RWPE2 (cell line): ENCODE data around the gene FAM168B.
"Not testable (repeated sequence)": the region's sequence is repeated elsewhere in the genome, so short reads cannot be mapped to it uniquely, and the experiment has no call there.

Experiments used
- ATAC-seq: fragments of 200-7000 bp; cut with Tn5 transposase; 3 replicates; pipeline ENCODE4 v1.9.1; 2021; ENCODE audit warnings: low read depth
- DNase-seq: peaks from one replicate; pipeline ENCODE4 v3.0.0-alpha.2; 2020; ENCODE audit warnings: low spot score
- H3K27ac ChIP-seq: fragments of 450-650 bp; 2 replicates; pipeline ENCODE4 v1.5.1; 2017; ENCODE audit warnings: mild to moderate bottlenecking; ENCODE audit not compliant: poor library complexity, severe bottlenecking
- H3K27me3 ChIP-seq: fragments of 250-450 bp; sonication (Bioruptor Pico); 2 replicates; pipeline ENCODE4 v1.5.1; 2021; ENCODE audit warnings: mild to moderate bottlenecking, moderate library complexity; ENCODE audit not compliant: insufficient read depth, poor library complexity, severe bottlenecking
- H3K36me3 ChIP-seq: fragments of 250-450 bp; sonication (Bioruptor Pico); 2 replicates; pipeline ENCODE4 v1.5.1; 2020; ENCODE audit warnings: low read depth, mild to moderate bottlenecking, moderate library complexity
- H3K4me1 ChIP-seq: fragments of 250-450 bp; sonication (Bioruptor Pico); 2 replicates; pipeline ENCODE4 v1.5.1; 2021; ENCODE audit warnings: mild to moderate bottlenecking, moderate library complexity; ENCODE audit not compliant: insufficient read depth, poor library complexity, severe bottlenecking
- H3K4me3 ChIP-seq: fragments of 250-450 bp; sonication (Bioruptor Pico); 2 replicates; pipeline ENCODE4 v1.5.1; 2021; ENCODE audit warnings: mild to moderate bottlenecking, moderate library complexity; ENCODE audit not compliant: severe bottlenecking
- H3K9me3 ChIP-seq: fragments of 250-450 bp; sonication (Bioruptor Pico); 2 replicates; pipeline ENCODE4 v1.5.1; 2021; ENCODE audit warnings: mild to moderate bottlenecking, moderate library complexity; ENCODE audit not compliant: severe bottlenecking
- CTCF ChIP-seq: fragments of 450-650 bp; IDR thresholded peaks from one replicate; pipeline ENCODE4 v1.5.1; 2017; ENCODE audit warnings: mild to moderate bottlenecking, moderate library complexity; ENCODE audit not compliant: poor library complexity, severe bottlenecking

Gene FAM168B

GRCh38 chr2:131077182-131077846, 15.9 kb downstream of the FAM168B start:
- H3K36me3 ChIP-seq = peaks cover 87% of the 10 kb centered on the region
- no peaks in the 10 kb centered on the region for H3K9me3 ChIP-seq
- no peak overlapping the region for H3K4me3 ChIP-seq
- H3K4me1 ChIP-seq = peaks cover 5% of the 10 kb centered on the region
- no peak overlapping the region for H3K27ac ChIP-seq
- no peak for ATAC-seq
- no peak for TF ChIP-seq CTCF
- H3K27me3 ChIP-seq = no peaks in the 10 kb centered on the region
- DNase-seq = no peak

DNA sequence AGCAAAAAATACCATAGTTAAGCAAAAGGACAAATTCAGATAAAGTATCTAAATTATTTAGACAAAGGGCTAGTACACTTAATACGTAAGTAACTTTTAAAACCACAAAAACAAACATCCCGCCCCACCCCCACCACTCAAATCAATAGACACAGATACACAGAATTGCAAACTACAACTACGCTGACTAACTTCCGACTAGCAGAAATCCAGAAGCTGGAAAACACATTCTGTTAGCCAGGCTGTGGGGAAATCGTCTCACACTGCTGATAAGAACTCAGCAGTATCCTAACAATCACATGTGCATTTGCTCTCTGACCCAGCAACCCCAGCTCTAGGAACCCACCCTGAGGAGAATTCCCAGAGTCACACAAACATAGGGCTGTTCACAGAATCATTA, 16.6 kb downstream of the FAM168B start:
- no peaks in the 10 kb centered on the region for H3K27me3 ChIP-seq
- no peaks in the 10 kb centered on the region for H3K9me3 ChIP-seq
- DNase-seq (no peak), ATAC-seq (no peak)
- no peak overlapping the region for H3K27ac ChIP-seq
- TF ChIP-seq CTCF = no peak
- H3K4me1 ChIP-seq = peaks cover 5% of the 10 kb centered on the region
- peaks cover 87% of the 10 kb centered on the region for H3K36me3 ChIP-seq
- H3K4me3 ChIP-seq = no peak overlapping the region

DNA sequence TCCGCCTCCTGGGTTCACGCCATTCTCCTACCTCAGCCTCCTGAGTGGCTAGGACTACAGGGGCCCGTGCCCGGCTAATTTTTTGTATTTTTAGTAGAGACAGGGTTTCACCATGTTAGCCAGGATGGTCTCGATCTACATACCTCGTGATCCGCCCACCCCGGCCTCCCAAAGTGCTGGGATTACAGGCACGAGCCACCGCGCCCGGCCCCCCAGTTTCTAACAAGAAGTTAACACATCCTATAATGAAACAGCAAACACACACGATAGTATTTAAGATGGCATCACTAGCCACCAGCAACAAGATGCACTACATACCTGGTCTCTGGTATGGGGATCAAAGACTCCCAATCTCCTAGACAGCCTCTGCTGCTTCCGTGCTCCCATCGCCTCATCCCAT, 17.7 kb downstream of the FAM168B start:
- H3K27me3 ChIP-seq, ATAC-seq, H3K4me3 ChIP-seq, H3K4me1 ChIP-seq, H3K27ac ChIP-seq, H3K9me3 ChIP-seq, DNase-seq: not testable (repeated sequence)
- peaks cover 90% of the 10 kb centered on the region for H3K36me3 ChIP-seq

GRCh38 chr2:131068172-131068571, 25.1 kb downstream of the FAM168B start:
- not testable (repeated sequence) for DNase-seq, H3K4me3 ChIP-seq, ATAC-seq, H3K4me1 ChIP-seq, H3K27ac ChIP-seq, H3K27me3 ChIP-seq, H3K9me3 ChIP-seq
- H3K36me3 ChIP-seq = peaks cover 81% of the 10 kb centered on the region

- Histone ChIP-seq H3K27me3 (no peaks in the 10 kb centered on the region), H3K4me1 (peaks cover 3% of the 10 kb centered on the region), H3K4me3 (no peak overlapping the region), H3K9me3 (no peaks in the 10 kb centered on the region), H3K27ac (no peak overlapping the region), H3K36me3 (peaks cover 77% of the 10 kb centered on the region)
- DNase-seq (no peak), ATAC-seq (no peak)
- TF ChIP-seq CTCF = no peak
Measured at GRCh38 chr2:131067465-131068125, 25.7 kb downstream of the FAM168B start.
